Measurements from ENCODE around the gene SCGB3A2.
"Not testable (repeated sequence)": the region's sequence is repeated elsewhere in the genome, so short reads cannot be mapped to it uniquely, and the experiment has no call there.

Gene SCGB3A2

GRCh38 chr5:147863454-147864158, 14.9 kb upstream of the SCGB3A2 start:
- DNase-seq (ENCODE audit: low read depth), result no peak

- DNase-seq (ENCODE audit: low read depth), result no peak
Measured at GRCh38 chr5:147869112-147869511, 9.4 kb upstream of the SCGB3A2 start.

- not testable (repeated sequence) for DNase-seq (ENCODE audit: low read depth)
Measured at GRCh38 chr5:147869892-147870291, 8.6 kb upstream of the SCGB3A2 start.

DNA sequence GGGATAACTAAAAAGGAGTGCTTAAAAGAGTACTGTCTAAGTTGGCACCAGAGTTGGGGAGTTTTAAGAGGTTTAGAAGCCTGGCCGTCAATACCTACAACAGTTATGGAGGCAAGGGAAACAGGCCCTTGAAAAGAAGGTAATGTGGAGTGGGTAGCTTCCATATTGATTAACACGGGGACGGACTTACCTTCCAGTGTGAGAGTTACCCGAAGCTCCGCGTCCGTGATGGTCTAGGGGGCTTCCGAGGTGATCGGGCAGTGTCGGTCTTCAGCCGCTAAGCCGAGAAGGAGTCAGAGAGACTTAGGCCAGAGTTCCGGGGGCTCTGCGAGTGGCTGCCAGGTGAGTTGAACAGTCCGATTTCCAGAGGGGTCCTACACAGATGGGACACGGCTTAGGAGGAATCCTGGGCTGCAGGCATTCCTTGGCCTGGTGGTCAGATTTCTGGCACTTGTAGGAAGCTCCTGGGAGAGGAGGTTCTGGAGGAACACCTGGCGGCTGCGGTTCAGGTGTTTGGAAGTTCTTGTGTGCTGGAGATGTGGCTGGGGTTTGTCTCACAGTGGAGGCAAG, 6.4 kb upstream of the SCGB3A2 start:
- not testable (repeated sequence) for DNase-seq (ENCODE audit: low read depth)

DNA sequence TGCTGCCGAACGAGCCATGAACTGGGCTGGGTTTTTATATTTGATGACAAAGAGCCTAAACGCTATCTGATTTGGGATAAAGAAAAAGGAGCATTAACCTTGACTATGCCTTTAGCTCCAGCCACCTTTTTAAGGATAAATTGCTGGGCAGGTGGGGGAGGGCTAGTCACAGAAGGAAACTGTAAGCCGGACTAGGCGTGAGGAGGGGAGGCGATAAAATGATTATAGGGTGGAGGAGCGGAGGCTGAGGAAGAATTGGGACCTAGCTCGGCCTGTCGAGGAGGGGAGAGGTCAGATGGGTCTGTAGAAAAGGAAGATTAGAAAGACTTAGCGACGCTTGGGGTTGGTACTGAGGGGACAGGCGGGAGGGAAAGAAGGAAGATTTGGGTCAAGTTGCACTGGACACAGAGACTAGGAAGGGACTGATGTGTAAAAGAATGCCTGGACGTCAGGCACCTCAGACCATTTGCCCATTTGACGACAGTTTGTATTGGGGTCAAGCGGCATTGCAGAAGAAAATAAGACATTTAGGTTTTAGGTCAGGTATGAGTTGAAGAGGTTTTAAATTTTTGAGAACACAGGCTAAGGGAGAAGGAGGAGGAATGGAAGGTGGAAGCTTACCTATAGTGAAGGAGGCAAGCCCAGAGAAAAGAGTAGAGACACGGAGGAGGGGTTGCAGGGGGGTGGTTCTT, 5.6 kb upstream of the SCGB3A2 start:
- DNase-seq (ENCODE audit: low read depth), result not testable (repeated sequence)

DNA sequence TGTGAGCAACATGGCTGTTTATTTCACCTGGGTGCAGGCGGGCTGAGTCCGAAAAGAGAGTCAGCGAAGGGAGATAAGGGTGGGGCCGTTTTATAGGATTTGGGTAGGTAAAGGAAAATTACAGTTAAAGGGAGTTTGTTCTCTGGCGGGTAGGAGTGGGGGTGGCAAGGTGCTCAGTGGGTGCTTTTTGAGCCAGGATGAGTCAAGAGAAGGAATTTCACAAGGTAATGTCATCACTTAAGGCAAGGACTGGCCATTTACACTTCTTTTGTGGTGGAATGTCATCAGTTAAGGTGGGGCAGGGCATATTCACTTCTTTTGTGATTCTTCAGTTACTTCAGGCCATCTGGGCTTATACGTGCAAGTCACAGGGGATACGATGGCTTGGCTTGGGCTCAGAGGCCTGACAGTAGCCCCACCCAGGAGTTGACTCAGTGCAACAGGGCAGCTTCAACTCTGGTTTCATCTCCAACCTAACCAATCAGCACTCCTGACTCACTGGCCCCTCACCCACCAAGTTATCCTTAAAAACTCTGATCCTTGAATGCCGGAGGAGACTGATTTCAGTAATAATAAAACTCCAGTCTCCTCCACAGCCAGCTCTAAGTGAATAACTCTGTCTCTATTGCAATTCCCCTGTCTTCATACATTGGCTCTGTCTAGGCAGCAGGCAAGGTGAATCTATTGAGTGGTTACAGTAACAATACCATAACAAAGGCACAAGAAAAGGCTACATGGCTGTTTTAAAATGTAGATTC, 4.2 kb upstream of the SCGB3A2 start:
- not testable (repeated sequence) for DNase-seq (ENCODE audit: low read depth)

GRCh38 chr5:147874910-147875367, 3.6 kb upstream of the SCGB3A2 start:
- DNase-seq (ENCODE audit: low read depth), result no peak

DNA sequence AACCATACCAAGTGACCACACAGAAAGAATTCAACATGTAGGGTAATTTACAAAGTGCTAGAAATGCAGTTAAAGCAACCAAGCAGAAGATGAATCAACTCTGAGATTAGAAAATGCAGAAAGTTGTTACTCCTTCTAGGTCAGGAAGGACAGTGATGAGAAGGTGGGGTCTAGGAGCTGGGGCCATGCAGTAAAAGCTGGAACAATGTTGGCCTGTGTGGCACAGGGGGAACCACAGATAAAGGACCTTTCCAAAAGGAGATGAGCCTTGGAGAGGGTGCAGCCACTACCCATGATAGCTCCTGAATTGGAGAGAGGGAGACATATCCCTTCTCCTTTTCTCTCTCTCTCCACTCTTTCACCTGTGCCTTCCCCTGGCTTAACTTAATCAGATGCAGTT, 2.4 kb upstream of the SCGB3A2 start:
- DNase-seq (ENCODE audit: low read depth), result no peak

DNA sequence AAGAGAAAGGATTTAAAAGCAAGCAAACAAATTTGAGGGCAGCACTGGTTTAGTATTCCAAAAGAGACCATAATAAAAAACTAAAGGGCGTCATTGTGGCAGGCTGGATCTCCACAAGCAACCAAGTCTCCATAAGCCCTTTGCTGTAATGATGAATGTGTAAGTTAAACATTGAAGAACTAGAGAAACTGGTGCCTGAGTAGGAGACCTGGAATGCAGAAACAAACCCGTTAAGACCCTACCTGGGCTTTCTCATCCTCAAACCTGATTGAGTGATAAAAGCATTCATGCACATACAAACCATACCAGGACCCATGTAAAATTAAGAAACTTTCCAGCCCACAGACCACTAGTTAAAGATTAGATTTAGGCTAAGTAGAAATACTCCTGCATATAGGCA, 1.9 kb upstream of the SCGB3A2 start:
- DNase-seq (ENCODE audit: low read depth), result no peak

- no peak for DNase-seq (ENCODE audit: low read depth)
Measured at GRCh38 chr5:147879784-147880183, 1.3 kb downstream of the SCGB3A2 start.

- no peak for DNase-seq (ENCODE audit: low read depth)
Measured at GRCh38 chr5:147880487-147880886, 2.0 kb downstream of the SCGB3A2 start.

DNA sequence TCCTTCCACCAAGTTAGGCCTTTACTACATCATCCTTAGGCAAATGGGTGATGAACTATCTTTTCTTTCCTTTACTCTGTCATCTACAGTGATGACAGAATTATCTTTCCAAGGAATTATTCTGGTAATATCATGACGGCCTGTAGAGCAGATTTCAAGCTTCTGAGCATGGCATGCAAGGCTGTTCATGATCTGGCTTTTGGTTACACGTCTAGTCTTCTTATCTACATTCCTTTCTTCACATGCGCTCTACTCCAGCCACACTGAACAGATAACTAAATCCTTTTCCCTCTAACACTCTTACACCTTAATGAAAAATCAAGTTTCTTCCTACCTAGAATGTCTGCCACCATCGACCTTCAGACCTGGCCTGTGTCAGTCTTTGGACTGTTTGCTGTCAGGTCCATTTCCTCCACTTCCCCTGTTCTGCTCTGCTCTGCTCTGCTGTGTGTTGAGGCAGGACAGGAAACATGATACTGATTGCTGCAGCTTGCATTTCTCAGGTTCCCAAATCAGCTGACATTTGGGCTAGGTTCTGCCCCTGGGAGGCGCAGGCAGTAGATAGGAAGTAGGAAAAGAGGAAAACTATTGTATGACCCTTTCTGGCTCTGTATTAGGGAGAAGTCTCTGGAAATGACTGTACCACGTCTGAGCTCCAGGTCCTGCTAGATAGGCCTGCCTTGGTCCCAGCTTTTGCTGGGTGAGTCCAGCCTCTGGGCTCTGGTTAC, 4.2 kb downstream of the SCGB3A2 start:
- no peak for DNase-seq (ENCODE audit: low read depth)

DNA sequence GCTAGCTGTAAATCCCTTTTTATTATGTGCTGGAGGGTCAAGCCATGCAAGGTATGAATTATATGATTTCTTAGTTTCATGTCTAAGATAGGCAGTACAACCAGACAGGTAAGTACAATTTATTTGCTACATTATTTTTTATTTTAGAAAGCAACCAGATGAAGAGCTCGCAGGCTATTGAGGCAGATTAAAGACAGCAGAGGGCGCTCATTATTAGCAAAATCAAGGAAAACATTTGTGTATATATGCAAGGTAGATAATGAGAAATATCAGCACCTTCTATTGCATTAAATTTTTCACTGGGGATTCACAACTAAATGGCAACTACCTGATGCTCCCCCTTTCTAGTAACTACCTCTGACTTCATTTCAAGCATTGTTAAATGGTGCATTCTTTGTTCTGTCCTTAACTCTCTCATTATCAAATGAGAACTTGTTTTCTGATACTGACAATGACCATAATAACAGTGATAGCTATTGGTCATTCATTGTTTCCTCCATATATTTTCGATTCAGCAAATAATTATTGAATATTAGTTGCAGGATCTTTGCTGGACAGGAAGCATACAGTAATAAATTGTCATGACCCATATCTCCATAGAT, 8.6 kb downstream of the SCGB3A2 start:
- DNase-seq (ENCODE audit: low read depth), result no peak

GRCh38 chr5:147887930-147888329, 9.4 kb downstream of the SCGB3A2 start:
- DNase-seq (ENCODE audit: low read depth), result no peak

- DNase-seq (ENCODE audit: low read depth), result no peak
Measured at GRCh38 chr5:147892696-147893296, 14.3 kb downstream of the SCGB3A2 start.

GRCh38 chr5:147893820-147894219, 15.3 kb downstream of the SCGB3A2 start:
- DNase-seq (ENCODE audit: low read depth), result no peak

GRCh38 chr5:147895864-147896263, 17.4 kb downstream of the SCGB3A2 start:
- no peak for DNase-seq (ENCODE audit: low read depth)

- no peak for DNase-seq (ENCODE audit: low read depth)
Measured at GRCh38 chr5:147898875-147899401, 20.4 kb downstream of the SCGB3A2 start.

DNA sequence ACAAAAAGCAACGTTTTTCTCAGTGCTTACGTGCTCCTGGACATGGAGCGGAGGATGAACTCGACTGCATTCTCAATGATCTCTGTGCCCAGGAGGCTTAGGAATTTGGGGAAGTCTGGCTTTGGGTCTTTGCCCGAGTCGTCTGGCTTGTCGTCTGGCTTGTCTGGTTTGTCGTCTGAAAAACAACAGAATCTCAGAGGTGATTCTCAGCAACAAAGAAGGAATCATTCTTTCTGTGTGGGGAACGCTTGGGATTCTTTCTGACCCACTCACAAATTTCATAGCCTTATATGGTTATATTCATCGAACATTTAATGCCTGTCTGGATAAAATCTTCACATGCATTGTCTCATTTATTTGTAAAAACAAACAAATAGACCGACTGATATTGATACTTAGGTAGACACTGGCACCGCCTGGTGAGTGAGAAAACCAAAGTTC, 23.1 kb downstream of the SCGB3A2 start:
- no peak for DNase-seq (ENCODE audit: low read depth)

- DNase-seq (ENCODE audit: low read depth), result no peak
Measured at GRCh38 chr5:147902609-147903115, 24.2 kb downstream of the SCGB3A2 start.

Data from stimulated activated CD8-positive, alpha-beta memory T cell treated with anti-CD3 and anti-CD28 coated beads, Interleukin-15, amount 100 ng/mL, for 1 hour (primary cell).